SJCRH30 (cell line): ENCODE measurements around the gene SGF29. TPM values are rescaled to one million over a fixed set of nuclear protein-coding genes. Genes with fewer than 3 reads are reported as not detected.
A peak's percentile ranks its signal among the peaks of the same experiment; 100 is the strongest.

ENCODE experiments used
- DNase-seq, 2 experiments: peaks; one replicate each; pipeline ENCODE4 v3.0.0-alpha.2; 2015 to 2020
- H3K27ac ChIP-seq: fragments of 250-450 bp; sonication (Bioruptor Pico); 2 replicates; pipeline ENCODE4 v1.5.1; 2020; ENCODE audit warnings: mild to moderate bottlenecking, moderate library complexity
- H3K27me3 ChIP-seq: fragments of 250-450 bp; sonication (Bioruptor Pico); 2 replicates; pipeline ENCODE4 v1.5.1; 2020; ENCODE audit warnings: mild to moderate bottlenecking, moderate library complexity
- H3K36me3 ChIP-seq: fragments of 250-450 bp; sonication (Bioruptor Pico); 2 replicates; pipeline ENCODE4 v1.5.1; 2020; ENCODE audit warnings: mild to moderate bottlenecking, moderate library complexity
- H3K4me1 ChIP-seq: fragments of 250-450 bp; sonication (Bioruptor Pico); 2 replicates; pipeline ENCODE4 v1.5.1; 2020; ENCODE audit warnings: mild to moderate bottlenecking, moderate library complexity
- H3K4me3 ChIP-seq: fragments of 250-450 bp; sonication (Bioruptor Pico); 2 replicates; pipeline ENCODE4 v1.5.1; 2020; ENCODE audit warnings: mild to moderate bottlenecking, moderate library complexity
- H3K9me3 ChIP-seq: fragments of 250-450 bp; sonication (Bioruptor Pico); replicated peaks from 2 replicates; pipeline ENCODE4 v1.5.1; 2020; ENCODE audit warnings: mild to moderate bottlenecking, moderate library complexity
- total RNA-seq: library from RNA; depleted of rRNA; stranded (reverse); fragments of >200 nt; shearing (Covaris generic); gene quantifications from 2 replicates; pipeline ENCODE4 v1.2.3, GENCODE V29; 2014

SGF29 gene
- total RNA-seq, 1 experiment from 2014 or later: 14.4 TPM

GRCh38 chr16:28569021-28569420 lies 15.3 kb downstream of the SGF29 start:
- Histone ChIP-seq H3K9me3 (no peaks in the 10 kb centered on the region), H3K4me1 (0 out of 2 replicates have a peak, but pooled peaks cover 2% of the 10 kb centered on the region), H3K27ac (no peak overlapping the region), H3K36me3 (no peaks in the 10 kb centered on the region), H3K4me3 (no peak overlapping the region), H3K27me3 (no peaks in the 10 kb centered on the region)
- no peak for DNase-seq

DNA sequence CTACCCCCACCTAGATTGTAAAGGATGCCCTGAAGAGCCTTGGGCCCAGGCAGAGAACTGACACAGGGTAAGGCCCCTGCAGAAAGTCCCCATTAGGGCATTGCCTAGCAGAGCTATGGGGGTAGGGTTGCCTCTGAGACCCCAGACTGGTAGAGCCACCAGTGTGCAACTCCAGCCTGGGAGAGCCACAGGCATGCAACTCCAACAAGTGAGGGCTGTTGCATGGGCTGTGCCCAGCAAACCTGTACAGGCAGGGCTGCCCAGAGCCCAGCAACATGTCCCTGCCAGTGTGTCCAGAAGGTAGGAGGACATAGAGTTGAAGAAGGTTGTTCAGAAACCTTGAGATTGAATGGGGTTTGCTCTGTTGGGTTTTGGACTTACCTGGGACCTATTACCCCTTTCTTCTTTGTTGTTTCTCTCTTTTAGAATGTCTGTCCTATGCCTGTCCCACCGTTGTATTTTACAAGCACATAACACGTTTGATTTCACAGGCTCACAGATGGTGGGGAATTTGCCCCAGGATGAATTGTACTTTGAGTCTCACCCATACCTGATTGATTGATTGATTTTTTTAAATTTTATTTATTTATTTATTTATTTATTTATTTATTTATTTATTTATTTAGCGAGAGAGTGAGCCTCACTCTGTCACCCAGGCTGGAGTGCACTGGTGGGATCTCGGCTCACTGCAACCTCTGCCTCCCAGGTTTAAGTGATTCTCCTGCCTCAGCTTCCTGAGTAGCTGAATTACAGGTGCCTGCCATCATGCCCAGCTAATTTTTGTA lies 16.4 kb downstream of the SGF29 start:
- Histone ChIP-seq H3K27ac (no peak overlapping the region), H3K36me3 (no peaks in the 10 kb centered on the region), H3K9me3 (no peaks in the 10 kb centered on the region), H3K27me3 (no peaks in the 10 kb centered on the region), H3K4me1 (0 out of 2 replicates have a peak, but pooled peaks cover 2% of the 10 kb centered on the region), H3K4me3 (no peak overlapping the region)
- DNase-seq: no peak

DNA sequence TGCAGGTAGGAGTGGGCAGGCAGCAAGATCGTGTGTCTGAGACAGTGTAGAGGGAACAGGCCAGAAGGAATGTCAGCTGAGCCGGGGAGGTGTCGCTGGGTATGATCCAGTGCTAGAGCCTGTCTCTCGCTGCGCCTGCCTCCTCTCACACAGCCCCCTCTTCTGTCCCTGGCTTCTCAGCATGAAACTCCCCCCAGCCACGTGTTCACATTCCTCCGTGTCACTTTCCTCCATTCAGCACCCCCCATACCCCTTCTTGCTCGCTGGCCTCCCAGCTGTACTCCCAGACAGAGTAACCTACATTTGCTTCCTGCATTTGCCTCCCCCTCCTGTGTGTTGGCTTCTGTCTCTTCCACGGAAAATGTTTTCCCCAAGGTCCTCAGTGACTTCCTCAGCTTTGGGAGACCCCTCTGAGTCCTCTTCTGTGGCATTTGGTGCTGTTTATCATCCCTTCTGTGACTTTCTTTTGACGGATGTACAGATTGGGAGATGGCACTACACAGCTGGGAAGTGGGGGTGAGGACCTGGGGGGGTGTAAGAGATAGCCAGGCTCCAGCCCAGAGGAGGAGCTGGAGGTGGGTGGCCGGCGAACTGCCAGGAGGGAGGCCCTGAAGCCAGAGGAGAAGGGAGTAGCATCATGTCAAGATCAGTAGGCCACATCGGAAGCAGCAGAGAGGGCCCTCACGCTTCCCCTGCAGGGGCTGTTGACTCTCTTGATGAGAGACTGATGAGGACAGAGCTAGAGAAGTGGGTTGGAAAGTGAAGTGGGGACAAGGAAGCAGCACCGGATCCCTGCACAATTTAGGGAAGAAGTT lies 19.2 kb downstream of the SGF29 start:
- Histone ChIP-seq H3K27me3 (no peaks in the 10 kb centered on the region), H3K27ac (peak overlapping the region; percentile 43; the same call in 1 of the 2 replicates), H3K4me1 (0 out of 2 replicates have a peak, but pooled peaks cover 2% of the 10 kb centered on the region), H3K4me3 (no peak overlapping the region), H3K36me3 (no peaks in the 10 kb centered on the region), H3K9me3 (no peaks in the 10 kb centered on the region)
- DNase-seq: peak; percentile 54 to 61

DNA sequence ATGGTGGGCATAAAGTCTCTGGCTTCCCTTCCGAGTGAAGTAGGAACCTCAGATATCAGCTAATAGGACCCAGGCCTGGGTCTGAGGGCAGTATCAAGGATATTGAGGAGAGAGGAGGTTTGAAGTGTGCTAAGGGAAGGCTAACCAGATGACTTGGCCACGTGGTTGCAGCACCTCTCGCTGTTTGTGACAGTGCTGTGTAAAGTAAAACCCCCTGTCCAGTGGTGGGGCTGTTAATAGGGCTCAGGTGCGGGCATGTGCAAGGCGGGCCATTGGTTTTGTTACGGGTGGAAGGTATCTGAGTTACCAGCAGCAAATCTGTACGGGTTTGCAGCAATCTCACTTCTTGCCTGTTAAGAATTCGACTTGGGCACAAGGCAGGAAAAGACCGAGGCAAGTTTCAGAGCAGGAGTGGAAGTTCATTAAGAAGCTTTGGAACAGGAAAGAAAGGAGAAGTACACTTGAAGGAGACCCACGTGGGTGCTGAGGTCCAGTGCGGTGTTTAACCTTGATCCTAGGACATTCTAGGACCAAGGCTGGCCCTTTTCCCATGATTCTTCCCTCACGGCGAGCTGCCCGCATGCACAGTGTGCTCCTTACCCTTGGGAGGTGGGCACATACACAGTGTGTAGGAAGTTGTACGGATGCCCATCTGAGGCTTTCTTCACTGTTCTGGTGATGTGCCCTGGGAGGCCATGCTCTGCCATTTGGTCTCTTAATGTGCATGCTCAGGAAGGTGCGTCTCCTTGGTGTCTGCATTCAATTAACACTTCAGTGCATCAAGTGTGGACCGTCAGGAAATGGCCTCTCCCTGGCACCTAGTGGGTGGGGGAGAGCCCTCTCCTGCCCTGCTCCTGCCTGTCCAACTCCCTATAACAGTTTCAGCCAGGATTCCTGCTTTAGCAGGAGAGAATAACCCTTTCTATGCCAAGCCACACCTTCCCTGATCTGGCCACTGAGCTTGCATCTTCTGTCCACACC lies 20.3 kb downstream of the SGF29 start:
- Histone ChIP-seq H3K4me3 (no peak overlapping the region), H3K27ac (no peak overlapping the region), H3K4me1 (0 out of 2 replicates have a peak, but pooled peaks cover 2% of the 10 kb centered on the region), H3K9me3 (no peaks in the 10 kb centered on the region), H3K36me3 (no peaks in the 10 kb centered on the region), H3K27me3 (no peaks in the 10 kb centered on the region)
- no peak for DNase-seq

DNA sequence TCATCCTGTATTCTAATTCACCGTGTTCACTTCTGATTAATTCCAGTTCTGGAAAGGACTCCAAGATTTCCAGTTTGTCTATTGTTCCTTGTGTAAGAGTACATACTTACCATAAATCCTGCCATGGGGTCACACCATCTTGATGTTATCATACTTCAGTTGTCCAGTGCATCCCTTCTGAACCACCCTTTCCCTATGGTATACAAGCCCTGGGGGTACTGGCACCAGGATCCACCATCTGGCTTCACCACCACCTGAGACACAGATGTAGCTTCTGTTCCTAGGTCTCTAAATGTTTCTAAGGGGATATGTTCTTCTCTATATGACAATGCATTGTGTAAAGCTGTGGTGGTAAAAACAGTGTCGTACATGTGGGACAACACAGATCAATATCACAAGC lies 21.2 kb downstream of the SGF29 start:
- H3K27ac ChIP-seq: no peak overlapping the region
- H3K9me3 ChIP-seq: no peaks in the 10 kb centered on the region
- DNase-seq: no peak
- H3K4me3 ChIP-seq: no peak overlapping the region
- no peaks in the 10 kb centered on the region for H3K36me3 ChIP-seq
- H3K27me3 ChIP-seq: no peaks in the 10 kb centered on the region
- 0 out of 2 replicates have a peak, but pooled peaks cover 2% of the 10 kb centered on the region for H3K4me1 ChIP-seq

GRCh38 chr16:28575446-28576109 lies 21.9 kb downstream of the SGF29 start:
- H3K4me3 ChIP-seq: no peak overlapping the region
- no peaks in the 10 kb centered on the region for H3K36me3 ChIP-seq
- no peak for DNase-seq
- H3K27ac ChIP-seq: no peak overlapping the region
- no peaks in the 10 kb centered on the region for H3K9me3 ChIP-seq
- 0 out of 2 replicates have a peak, but pooled peaks cover 2% of the 10 kb centered on the region for H3K4me1 ChIP-seq
- H3K27me3 ChIP-seq: no peaks in the 10 kb centered on the region

DNA sequence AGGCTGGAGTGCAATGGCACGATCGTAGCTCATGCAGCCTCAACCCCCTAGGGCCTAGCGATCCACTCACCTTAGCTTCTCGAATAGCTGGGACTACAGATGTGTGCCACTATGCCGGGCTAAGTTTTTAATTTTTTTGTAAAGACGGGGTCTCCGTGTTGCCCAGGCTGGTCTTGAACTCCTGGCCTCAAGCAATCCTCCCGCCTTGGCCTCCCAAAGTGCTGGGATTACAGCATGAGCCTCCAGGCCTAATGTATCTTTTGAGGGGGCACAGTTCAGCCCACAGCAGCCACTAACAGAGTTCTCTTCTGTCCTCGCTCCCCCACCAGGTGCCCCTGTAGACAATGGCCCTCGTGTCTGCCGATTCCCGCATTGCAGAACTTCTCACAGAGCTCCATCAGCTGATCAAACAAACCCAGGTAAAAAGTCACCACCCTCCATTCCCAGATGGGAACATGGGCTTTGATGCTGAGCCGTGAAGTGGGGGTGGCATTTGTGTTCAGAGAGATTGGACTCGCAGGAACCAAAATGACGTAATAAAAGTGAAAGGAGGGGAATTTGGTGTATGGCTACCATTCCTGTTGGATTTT lies 27.1 kb downstream of the SGF29 start:
- H3K36me3 ChIP-seq: no peaks in the 10 kb centered on the region
- H3K27me3 ChIP-seq: no peaks in the 10 kb centered on the region
- no peak overlapping the region for H3K27ac ChIP-seq
- H3K9me3 ChIP-seq: no peaks in the 10 kb centered on the region
- H3K4me1 ChIP-seq: no peaks in the 10 kb centered on the region
- no peak for DNase-seq
- no peak overlapping the region for H3K4me3 ChIP-seq

GRCh38 chr16:28585674-28586073 lies 32.0 kb downstream of the SGF29 start:
- Histone ChIP-seq H3K4me1 (no peaks in the 10 kb centered on the region), H3K9me3 (no peaks in the 10 kb centered on the region), H3K4me3 (no peak overlapping the region), H3K27me3 (no peaks in the 10 kb centered on the region), H3K36me3 (no peaks in the 10 kb centered on the region), H3K27ac (no peak overlapping the region)
- DNase-seq: no peak

DNA sequence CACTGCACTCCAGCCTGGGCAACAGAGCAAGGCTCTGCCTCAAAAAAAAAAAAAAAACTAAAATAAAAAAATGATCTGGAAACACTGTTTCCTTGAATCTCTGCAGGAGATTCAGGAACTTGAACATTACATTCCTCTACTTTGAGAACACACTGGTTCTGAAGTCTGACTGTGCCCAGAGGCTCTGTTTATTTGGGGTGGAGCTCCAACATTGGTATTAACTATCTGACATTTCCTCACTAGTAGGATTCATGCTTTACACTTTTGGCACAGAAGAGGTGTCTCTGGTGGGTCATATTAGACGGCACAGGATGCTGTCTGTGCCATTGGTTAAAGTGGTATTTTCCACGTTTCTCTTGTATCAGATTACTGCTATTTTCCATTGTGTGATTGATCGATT lies 32.7 kb downstream of the SGF29 start:
- Histone ChIP-seq H3K27me3 (no peaks in the 10 kb centered on the region), H3K36me3 (no peaks in the 10 kb centered on the region), H3K27ac (no peak overlapping the region), H3K4me3 (no peak overlapping the region), H3K9me3 (no peaks in the 10 kb centered on the region), H3K4me1 (no peaks in the 10 kb centered on the region)
- DNase-seq: no peak

- Histone ChIP-seq H3K4me3 (no peak overlapping the region), H3K9me3 (no peaks in the 10 kb centered on the region), H3K27me3 (no peaks in the 10 kb centered on the region), H3K36me3 (no peaks in the 10 kb centered on the region), H3K4me1 (no peaks in the 10 kb centered on the region), H3K27ac (no peak overlapping the region)
- no peak for DNase-seq
These were observed 33.7 kb downstream of the SGF29 start for GRCh38 chr16:28587386-28587785.

DNA sequence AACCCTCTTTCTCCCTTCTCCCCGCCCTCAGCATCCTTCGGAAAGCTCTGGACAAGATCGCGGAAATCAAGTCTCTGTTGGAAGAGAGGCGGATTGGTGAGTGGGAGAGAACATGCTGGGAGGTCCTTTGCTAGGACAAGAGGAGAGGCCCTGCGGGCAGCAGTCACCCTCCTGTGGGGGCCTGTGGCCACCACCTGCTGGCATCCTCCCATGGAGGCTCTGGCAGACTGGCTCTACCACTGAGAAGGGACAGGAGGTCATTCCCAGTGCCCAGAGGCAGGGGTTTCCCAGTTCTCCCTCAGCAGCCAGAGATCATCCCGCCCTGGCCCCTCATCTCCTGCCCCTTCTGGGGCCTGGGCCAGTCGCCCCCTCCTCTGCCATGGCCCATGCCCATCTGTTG lies 35.3 kb downstream of the SGF29 start:
- H3K4me3 ChIP-seq: no peak overlapping the region
- H3K9me3 ChIP-seq: no peaks in the 10 kb centered on the region
- H3K27me3 ChIP-seq: no peaks in the 10 kb centered on the region
- H3K36me3 ChIP-seq: no peaks in the 10 kb centered on the region
- DNase-seq: no peak
- H3K4me1 ChIP-seq: no peaks in the 10 kb centered on the region
- no peak overlapping the region for H3K27ac ChIP-seq

- Histone ChIP-seq H3K4me1 (no peaks in the 10 kb centered on the region), H3K36me3 (no peaks in the 10 kb centered on the region), H3K27me3 (no peaks in the 10 kb centered on the region), H3K9me3 (no peaks in the 10 kb centered on the region), H3K27ac (no peak overlapping the region), H3K4me3 (no peak overlapping the region)
- DNase-seq: no peak
These were observed 36.2 kb downstream of the SGF29 start for GRCh38 chr16:28589930-28590329.

DNA sequence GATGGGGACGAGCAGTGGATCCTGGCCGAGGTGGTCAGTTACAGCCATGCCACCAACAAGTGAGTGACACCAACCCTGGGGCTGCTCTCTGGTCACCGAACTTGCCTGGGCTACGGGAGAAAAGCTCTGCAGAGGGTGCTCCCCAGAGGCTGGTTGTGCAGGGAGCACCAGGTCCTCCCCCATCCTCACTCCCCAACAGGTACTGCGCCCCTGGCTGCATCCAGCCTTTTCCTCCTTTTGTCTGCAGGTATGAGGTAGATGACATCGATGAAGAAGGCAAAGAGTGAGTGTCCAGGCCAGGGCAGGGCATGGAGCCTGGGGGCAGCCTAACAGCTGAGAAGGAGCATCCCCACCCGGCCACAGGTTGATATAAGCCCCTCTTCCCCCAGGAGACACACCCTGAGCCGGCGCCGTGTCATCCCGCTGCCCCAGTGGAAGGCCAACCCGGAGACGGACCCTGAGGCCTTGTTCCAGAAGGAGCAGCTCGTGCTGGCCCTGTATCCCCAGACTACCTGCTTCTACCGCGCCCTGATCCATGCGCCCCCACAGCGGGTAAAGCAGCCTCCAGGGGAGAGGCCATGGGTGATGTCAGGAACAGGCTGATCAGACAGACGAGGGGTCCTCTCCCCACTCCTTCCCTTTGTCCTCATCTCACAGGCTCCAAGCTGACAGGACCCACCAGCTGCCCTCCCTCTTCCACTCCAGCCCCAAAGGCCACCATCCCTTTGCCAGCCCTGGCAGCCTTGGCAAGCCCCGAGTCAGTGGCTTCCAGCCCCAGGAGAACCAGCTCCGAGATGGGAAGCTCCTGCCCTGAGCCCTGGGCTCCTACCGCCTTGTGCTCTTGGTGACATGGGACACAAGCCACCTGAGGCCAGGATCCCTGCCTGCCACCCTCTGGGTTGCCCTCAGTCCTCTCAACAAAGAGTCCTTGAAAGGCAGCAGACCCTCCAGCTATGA lies 36.9 kb downstream of the SGF29 start:
- no peaks in the 10 kb centered on the region for H3K9me3 ChIP-seq
- H3K27ac ChIP-seq: no peak overlapping the region
- H3K4me3 ChIP-seq: no peak overlapping the region
- no peaks in the 10 kb centered on the region for H3K27me3 ChIP-seq
- H3K4me1 ChIP-seq: no peaks in the 10 kb centered on the region
- DNase-seq: no peak
- no peaks in the 10 kb centered on the region for H3K36me3 ChIP-seq
